ENCODE data around the gene CTBP1. TPM values are rescaled to one million over a fixed set of nuclear protein-coding genes. Genes with fewer than 3 reads are reported as not detected.

The CTBP1 gene
- total RNA-seq, 1 donor from 2014 or later: 224 TPM

DNA sequence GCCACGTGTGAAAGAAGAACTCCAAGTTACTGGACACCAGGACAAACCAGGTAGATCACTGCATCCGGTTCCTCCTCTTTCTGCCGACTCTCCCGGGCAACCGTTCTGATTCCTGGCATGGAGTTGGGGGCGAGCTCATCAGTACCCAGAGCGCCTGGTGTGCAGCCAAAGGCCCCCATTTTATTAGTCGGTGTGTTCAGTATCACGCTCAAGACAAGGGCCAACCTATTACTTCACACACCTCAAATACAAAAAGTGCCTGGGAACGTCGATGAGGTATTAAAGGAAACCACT lies 2.8 kb upstream of the CTBP1 start:
- no peak for DNase-seq (ENCODE audit: low spot score in 2 of 2)

DNA sequence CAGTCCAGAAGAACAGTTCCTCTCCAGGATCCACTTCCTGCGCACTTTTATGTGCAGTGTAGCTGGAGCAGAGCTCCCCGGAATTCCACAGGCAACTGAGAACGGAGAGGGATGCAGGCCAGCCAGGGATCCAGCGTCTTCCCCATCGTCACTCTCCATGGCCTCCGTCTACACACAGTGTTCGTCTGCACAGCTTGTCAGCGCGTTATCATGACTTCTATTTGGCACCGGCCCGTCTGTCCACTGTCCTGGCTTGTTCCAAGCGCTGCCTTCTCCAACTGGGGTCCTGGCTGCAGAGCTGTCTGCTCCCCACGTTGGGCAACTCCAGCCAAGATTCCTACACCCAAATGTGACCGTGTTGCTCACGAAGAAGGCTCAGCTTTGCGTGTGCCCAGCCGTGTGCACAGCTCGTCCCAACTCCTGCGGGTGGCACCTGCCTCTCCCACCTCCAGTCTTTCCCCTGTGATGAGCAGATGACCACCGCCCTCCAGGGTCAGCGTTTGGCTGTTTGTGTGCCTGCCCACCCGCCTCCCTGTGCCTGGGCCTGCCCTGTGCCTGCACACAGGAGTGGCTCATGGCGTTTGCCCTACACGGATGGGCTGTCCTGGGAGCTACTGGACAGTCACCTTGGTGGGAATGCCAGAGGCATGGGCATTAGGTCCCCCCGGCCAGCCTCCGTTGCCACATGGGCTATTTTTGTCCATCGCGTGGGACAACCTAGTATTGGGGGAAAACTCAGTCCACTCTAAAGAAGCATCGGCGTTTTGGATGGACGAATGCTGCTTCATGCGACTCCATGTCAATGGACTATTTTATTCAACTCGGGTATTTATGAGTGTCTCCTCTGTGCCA lies 2.2 kb upstream of the CTBP1 start:
- FAIRE-seq (no peak), DNase-seq (ENCODE audit: low spot score in 2 of 2) (no peak)

More for the DNA sequence above, 2.8 kb upstream of the CTBP1 start:
- FAIRE-seq: no peak

DNA sequence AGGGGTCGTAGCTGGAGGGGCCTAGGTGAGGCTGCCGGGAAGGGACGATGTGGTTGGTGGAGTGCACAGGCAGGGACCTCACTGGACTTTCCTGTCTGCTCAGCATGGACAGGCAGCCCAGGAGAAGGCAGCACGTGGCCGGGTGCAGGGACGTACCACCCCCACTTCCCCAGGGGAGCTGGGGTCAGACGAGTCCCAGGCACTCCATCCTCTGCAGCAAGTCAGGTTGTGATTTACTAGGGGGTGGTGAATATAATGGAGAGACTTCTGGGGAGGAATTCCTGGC lies 1.5 kb upstream of the CTBP1 start:
- DNase-seq (ENCODE audit: low spot score in 2 of 2) (no peak), FAIRE-seq (no peak)

DNA sequence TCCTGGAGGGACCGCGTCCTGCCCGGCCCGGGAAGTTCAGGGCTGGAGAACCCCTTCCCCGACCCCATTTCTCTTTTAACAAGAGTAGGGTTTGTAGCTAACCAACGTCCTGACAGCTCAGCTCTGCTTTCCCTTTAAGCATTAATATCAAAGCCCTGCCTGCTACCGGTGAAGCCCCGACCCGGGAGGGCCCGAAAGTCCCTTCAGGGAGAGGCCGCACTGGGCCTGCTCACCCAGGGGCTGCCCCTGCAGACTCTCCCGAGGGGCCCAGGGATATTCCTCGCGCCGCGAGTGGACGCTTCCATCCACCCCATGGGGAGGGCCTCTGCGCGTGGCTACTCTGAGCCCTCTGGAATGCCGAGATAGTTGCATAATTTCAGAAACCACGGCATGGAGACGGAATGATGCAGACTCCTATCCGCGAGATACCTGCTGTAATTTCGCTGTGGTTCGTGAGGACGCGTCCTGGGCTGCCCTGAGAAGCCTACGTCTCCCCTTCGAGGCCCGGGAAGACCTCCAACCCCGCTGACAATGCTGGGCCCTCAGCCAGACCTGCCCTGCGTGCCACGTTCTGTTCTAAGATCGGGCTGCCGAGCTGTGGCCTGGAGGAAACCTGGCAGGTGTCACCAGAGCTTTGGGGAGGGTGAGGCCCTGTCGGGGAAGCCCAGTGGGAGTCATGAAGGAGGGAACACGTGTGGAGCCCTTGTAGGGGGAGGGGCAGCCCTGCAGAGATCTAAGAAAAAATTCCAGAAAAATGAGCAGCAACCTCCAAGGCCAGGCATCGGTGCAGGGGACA lies 999 bp upstream of the CTBP1 start:
- FAIRE-seq (no peak), DNase-seq (ENCODE audit: low spot score in 2 of 2) (peak in 1 of 2 donors; percentile 47)

DNA sequence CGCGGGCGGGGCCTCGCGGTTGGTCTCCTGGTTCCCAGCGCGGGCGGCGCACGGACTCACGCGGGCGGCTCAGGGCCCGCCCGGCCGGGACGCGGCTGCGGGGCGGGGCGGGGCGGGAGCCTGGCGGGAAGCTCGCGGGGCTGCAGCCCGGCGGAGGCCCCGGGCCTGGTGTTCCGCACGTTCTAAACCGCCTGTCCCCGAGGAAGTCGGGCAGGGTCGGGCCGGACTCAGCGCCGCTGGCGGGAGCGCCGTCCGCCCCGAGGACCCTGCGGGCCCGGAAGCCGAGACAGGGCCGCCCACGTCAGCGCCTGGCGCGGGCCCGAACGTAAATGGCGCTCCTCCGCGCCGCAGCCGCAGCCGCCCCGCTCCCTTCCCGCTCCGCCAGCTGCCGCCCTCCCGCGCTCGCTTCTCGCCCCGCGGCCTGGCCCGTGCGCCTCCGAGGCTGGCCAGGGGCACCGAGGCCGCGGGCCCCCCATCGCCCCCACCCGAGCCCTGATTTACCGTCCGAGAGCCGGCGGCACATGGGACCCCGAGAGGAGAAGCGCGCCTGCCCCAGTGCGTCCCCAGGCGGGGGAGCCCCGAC lies 309 bp upstream of the CTBP1 start:
- DNase-seq (ENCODE audit: low spot score in 2 of 2): peak; percentile 97 to 99
- FAIRE-seq: no peak

DNA sequence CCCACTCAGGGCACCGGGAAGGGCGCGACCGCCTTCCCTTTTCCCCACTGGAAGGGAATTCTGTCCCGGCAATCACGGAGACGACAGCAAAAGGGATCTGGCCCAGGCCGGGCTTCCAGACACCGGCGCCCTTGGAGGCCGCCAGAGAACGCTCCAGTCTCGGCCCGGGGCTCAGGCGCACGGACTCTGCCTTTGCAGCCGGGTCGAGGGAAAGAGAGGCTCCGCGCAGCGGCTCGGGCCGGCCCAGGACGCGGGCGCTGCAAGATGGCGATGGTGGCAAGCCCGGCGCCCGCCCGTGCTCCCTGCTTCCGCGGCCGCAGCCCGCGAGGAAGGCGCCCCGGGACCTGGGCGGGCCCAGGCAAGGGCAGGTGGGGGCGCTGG lies 1.1 kb downstream of the CTBP1 start:
- FAIRE-seq (no peak), DNase-seq (ENCODE audit: low spot score in 2 of 2) (no peak)

DNA sequence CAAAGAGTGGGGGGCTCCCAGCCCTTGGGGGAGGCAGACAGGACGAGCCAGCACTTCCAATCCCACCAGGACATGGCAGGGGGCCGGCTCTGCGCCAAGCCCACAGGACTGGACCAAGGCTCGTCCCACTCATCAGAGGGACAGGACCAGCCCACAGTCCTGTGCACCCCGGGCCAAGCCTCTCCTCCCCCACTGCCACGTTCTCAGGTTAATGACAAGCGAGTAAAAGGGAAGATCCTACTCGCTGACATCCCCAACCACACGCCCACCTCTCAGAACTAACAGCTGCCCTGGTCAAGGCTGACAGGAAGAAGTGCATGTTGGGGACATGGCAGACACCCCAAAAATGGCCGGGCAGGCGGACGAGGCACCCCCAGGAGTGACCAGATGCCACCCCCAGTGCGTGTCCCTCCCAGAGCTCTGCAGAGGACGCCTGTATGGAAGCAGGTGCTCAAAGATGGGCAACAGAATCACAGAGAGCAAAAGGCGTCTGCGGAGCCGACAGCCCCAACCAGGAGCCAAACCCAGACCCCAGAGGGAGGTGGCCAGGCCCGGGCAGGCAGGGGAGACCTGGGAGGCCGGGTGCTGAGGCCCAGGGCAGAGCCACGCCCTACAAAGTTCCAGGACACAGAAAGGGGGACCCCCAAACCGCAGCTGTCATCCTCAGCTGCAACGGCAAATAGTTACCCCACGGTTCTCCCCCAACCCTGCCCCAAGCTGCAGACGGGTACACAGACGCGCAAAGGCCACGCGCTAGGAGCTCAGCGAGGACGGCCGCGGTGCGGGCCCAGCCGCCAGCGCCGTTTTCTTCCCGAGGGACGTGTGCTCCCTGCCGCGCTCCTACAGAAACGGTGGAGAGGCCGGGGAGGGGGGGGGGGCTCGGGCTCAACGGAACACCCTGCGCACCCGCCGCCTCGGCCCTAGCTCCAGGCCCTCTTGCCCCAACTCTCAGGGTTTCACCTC lies 1.7 kb downstream of the CTBP1 start:
- FAIRE-seq (no peak), DNase-seq (ENCODE audit: low spot score in 2 of 2) (peak; percentile 22 to 30)

DNA sequence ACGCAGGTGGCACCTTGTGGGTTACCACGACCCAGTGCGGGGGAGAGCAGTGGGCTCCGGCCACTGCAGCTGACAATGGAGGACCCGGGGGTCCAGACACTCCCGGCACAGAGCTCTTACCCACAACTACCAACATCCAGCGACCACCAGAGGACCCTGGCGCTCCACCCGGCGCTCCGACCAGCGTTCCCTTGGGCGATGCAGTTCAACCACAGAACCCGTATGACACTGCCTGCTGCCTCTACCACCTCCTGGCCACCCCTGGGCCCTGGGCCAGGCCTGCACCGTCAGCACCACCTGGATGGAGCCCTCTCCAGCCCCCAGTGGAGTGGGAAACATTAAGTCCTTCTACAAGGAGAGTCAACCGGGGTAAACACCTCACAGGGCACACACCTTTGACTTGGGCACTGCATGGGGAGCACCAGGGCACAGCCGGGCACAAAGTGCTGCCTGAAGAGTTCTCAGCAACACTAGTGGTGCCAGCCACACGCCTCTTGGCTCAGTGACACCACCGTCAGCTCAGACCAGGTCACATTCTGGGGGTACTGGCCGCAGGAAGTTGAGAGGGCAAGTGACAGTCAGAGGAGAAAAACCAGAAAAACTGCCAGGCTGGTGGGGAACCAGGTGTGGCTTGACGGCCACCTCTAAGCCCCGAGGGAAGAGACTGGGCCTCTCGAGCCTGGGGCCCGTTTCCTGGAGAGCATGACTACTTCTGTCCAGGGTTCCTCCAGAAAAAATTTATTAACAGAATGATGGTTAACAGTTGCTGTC lies 2.6 kb downstream of the CTBP1 start:
- no peak for FAIRE-seq

DNA sequence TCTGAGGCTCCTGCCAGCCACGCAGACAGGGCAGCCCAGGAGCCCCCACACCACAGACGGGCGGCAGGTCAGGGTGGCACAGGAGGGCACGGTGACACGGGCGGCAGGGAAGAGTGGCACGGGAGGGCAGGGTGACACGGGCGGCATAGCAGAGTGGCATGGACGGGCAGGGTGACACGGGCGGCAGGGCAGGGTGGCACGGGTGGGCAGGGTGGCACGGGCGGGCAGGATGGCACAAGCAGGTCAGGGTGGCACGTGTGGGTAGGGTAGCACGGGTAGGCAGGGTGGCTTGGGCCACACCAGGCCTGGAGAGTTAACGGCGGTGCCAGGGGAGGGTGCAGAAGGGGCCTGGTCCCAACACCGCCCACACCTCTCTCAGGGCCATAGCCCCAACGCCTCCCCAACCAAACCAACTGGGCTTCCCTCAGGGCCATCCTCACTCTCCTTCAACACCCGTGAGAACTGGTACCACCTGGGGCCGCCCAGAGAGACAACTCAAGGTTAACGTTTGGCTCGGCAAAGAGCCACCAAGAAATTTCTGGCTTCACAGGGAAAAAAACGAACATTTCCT lies 3.4 kb downstream of the CTBP1 start:
- peak in 1 of 2 donors; percentile 7 for DNase-seq (ENCODE audit: low spot score in 2 of 2)
- FAIRE-seq: no peak

More for the DNA sequence above, 2.6 kb downstream of the CTBP1 start:
- peak in 1 of 2 donors; percentile 14 for DNase-seq (ENCODE audit: low spot score in 2 of 2)

DNA sequence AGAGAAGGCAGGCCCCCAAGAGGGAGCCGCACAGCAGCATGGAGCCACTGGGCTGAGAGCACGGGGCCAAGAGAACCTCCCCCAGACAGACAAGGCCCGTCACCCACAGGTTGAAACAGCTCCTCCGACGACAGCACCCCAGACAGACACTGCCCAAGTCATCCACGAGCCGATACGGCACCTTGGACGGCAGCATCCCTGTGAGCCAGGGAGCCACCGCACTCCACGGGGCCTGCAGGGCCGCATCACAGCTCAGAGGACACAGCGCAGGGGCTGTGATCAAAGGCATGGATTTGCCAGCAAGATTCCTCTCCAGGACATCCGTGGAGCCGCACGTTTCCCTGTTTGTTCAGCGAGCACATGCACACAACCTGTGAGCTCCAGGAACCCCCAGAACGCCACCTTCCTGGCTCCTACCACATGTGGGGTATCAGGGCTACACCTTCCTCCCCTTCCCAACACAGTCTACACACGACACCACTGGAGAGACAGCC lies 3.9 kb downstream of the CTBP1 start:
- DNase-seq (ENCODE audit: low spot score in 2 of 2) (no peak), FAIRE-seq (no peak)

DNA sequence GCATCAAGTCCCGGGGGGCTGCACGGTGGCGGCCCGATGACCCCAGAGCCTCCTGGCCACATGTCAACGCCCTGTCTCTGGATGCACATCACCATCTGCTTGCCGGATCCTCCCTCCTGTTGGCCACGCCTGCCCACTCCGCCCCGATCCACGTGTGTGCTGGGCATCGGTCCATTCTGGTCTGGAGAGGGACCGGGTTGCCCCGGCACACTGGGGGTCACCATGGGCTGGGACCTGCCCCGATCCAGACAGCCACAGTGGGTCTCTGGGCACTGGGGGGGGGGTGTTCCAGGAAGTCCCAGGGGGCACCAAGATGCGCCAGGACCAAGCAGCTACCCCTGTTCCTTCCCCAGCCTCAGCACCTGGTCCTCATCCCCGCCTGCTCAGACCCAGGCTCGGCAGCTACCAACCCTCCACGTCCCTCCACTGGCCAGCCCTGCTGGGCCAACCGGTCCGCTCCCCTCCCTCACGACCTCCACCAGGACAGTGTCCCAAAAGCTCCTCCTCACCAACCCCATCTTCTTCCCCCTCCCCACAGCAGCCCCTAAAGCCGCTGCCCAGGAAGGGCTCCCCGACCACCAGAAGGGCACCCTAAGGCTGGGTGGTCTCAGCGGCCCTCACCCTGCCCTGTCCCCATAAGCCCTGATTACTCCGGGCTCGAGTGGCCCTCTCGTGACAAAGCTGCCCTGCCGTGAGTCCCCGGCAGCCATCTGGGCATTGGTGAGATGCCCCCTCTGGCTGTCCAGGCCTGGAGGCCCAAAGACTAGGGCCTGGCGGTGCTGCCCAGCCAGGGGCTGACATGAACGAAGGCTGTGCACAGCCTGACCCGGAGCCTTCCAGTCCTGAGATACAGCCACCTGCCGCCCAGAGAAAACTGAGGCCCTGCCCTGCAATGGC lies 4.6 kb downstream of the CTBP1 start:
- FAIRE-seq (no peak), DNase-seq (ENCODE audit: low spot score in 2 of 2) (peak; percentile 23 to 31)

DNA sequence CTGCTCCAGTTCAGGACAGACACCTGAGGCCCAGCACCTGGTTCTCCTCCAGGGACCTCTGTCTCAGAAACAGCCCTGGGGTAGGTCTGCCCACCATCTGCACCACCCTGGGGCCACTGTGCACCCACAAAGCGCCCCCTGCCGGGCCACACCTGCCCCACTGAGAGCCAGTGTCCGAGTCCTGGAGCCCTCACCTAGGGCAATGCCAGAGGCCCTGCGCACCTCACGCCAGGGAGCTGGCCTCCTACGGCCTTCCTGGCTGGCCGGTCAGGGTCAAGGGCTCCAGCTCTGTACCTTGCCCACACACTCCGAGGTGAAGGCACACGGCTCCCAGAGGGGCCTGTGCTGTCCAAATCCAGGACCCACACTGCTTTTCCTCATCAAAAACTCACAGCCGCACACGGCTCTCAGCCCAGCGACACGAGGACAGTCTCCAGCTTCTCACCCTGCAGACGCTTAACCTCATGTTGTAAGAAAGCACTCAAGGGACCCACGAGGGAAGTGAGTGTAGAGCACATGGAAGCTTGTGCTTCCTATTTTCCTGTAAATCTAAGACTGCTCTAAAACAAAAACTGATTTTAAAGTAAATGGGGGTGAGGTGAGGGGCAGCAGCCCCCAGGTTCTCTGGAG lies 5.4 kb downstream of the CTBP1 start:
- FAIRE-seq (no peak), DNase-seq (ENCODE audit: low spot score in 2 of 2) (peak; percentile 20 to 49)

DNA sequence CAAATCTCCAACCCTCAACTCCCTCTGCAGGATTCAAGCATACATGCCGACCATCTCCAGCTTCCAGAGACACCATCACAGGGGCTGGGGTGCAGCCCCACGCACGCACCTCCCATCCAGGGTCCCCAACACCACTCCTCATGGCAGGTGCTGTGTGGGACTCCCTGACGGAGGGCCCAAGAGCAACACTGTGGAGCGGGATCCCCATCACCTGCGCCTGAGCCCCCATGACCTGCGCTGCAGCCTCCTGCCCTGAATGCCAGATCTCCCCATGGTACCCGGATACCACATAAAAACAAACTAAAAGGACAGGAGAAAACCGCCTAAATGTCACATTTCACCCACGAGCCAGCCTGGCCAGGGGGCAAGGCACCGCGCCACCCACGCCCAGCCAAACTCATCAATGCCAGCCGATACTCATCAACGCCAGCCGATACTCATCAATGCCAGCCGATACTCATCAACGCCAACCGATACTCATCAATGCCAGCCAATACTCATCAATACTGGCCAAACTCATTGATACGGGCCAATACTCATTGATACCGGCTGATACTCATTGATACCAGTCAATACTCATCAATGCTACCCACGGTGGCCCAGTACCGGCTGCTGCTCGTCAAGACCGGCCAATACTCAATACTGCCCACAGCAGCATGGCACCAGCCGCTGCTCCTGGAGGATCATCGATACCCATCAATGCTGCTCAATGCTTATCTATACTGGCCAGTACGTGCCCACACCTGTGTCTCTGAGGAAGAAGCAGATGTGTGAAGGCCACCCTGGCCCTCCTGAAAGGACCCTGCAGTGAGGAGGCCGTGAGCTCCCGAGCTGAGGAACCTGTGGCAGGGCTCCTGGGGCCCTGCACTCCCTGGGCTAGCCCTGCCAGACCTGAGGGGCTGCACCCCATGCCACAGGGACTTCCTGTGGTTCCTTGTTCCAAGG lies 6.2 kb downstream of the CTBP1 start:
- FAIRE-seq: no peak

DNA sequence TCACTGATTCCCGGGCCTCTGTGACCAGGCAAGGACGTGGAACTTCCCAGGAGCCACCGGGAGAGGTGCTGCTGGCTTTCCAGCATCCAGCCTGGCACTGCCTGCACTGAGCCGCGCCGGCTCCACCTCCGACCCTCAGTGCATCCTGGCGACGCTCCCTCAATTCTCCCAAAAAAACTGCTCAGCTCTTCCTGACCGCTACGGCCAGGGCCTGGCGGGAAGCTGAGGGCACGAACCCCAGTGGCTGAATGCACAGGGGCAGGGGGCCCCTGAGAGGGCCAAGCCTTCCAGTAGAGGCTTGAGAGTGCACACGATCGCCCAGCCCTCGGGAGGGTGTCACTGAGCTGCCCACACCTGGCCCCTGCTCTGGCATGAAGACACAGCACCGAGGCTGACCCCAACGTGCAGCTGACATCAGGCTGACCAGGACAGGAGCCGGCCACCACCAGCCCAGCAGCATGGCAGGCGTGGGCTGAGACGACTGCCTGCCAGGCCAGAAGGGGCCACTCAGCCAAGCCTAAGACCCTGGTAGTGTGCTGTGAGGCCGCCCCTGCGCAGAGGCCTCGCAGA lies 6.9 kb downstream of the CTBP1 start:
- peak; percentile 35 to 38 for DNase-seq (ENCODE audit: low spot score in 2 of 2)

More for the DNA sequence above, 6.2 kb downstream of the CTBP1 start:
- no peak for DNase-seq (ENCODE audit: low spot score in 2 of 2)

DNA sequence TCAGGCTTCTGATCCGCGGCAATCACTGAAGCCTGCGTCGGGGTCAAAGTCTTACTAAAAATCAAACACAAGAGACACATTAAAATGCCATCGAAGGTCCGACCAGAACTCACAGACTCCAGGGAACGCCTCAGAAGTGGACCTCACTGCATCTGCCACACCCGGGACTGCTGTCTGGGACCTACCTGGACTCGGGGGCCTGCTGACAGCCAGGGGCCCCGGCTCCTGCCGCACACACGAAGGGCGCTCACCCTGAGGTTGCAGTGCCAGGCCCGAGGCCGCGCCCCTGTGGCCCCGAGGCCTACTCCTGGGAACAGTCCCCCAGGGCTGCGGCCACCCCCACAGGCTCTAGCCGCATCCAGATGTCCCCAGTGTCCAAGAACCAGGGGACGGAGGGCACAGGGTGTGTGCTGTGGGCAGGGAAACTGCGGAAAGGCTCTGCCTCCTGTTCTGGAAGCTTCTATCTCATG lies 7.4 kb downstream of the CTBP1 start:
- peak; percentile 13 to 32 for DNase-seq (ENCODE audit: low spot score in 2 of 2)
- no peak for FAIRE-seq

More for the DNA sequence above, 6.9 kb downstream of the CTBP1 start:
- no peak for FAIRE-seq

All from frontal cortex (tissue), 4 donors.